Thoracic aorta (tissue), 2 donors: ENCODE measurements around the gene UBAP2. TPM values are rescaled to one million over a fixed set of nuclear protein-coding genes. Genes with fewer than 3 reads are reported as not detected.

Source experiments
- ATAC-seq: fragments of 150-250 bp; one replicate; pipeline ENCODE4 v1.8.0; 2017; ENCODE audit warnings: low read depth; ENCODE audit not compliant: insufficient number of reproducible peaks, low FRiP score
- DNase-seq: peaks from one replicate; pipeline ENCODE4 v3.0.0-alpha.2; 2020; ENCODE audit warnings: low spot score
- H3K27ac ChIP-seq, 2 donors: fragments of 200-600 bp; sonication (generic); 1 replicate in 1 of 2; 2 replicates in 1 of 2; pipeline ENCODE4 v1.5.1; 2016; ENCODE audit warnings: mild to moderate bottlenecking in 2 of 2, moderate library complexity in 2 of 2
- H3K27me3 ChIP-seq: fragments of 200-600 bp; sonication (generic); replicated peaks from 2 replicates; pipeline ENCODE4 v1.6.0; 2016; ENCODE audit warnings: mild to moderate bottlenecking; ENCODE audit not compliant: insufficient read depth
- H3K36me3 ChIP-seq: fragments of 200-600 bp; sonication (generic); one replicate; pipeline ENCODE4 v1.5.1; 2016
- H3K4me1 ChIP-seq, 2 donors: fragments of 200-600 bp; sonication (generic); 1 replicate in 1 of 2; 2 replicates in 1 of 2; pipeline versions ENCODE4 v1.5.1 to v1.6.0; 2016; ENCODE audit warnings: low read depth in 2 of 2, mild to moderate bottlenecking in 1 of 2; ENCODE audit not compliant: control insufficient read depth in 1 of 2
- H3K4me3 ChIP-seq: fragments of 200-600 bp; sonication (generic); 2 replicates; pipeline ENCODE4 v1.5.1; 2016; ENCODE audit warnings: mild to moderate bottlenecking
- H3K9me3 ChIP-seq: fragments of 200-600 bp; sonication (generic); 2 replicates; pipeline ENCODE4 v1.5.1; 2016
- total RNA-seq, 2 donors: library from RNA; depleted of rRNA; stranded (reverse); fragments of >200 nt; gene quantifications; one replicate each; pipeline versions ENCODE4 v1.1.0 to v1.2.3, GENCODE V29; 2016
- TF ChIP-seq, protein P1 (sequence below): fragments of 200-600 bp; sonication (generic); IDR thresholded peaks from one replicate; pipeline ENCODE4 v1.5.1; 2019; ENCODE audit warnings: antibody characterized with exemption

UBAP2 gene
- total RNA-seq, 2 donors from 2014 or later, result 21.3 to 29.9 TPM

DNA sequence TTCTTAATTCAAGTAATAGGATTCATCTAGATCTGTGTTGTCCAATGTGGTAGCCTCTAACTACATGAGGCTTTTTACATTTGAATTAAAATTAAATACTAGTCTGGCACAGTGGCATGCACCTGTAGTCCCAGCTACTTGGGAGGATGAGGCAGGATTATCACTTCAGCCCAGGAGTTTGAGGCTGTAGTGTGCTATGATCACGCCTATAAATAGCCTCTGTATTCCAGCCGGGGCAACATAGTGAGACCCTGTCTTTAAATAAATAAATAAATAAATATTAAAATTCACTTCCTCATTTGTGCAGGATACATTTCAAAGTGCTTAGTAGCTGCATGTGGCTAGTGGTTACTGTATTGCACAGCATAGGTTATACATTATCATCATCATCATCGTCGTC, 139.9 kb downstream of the UBAP2 start:
- TF ChIP-seq, protein P1, sequence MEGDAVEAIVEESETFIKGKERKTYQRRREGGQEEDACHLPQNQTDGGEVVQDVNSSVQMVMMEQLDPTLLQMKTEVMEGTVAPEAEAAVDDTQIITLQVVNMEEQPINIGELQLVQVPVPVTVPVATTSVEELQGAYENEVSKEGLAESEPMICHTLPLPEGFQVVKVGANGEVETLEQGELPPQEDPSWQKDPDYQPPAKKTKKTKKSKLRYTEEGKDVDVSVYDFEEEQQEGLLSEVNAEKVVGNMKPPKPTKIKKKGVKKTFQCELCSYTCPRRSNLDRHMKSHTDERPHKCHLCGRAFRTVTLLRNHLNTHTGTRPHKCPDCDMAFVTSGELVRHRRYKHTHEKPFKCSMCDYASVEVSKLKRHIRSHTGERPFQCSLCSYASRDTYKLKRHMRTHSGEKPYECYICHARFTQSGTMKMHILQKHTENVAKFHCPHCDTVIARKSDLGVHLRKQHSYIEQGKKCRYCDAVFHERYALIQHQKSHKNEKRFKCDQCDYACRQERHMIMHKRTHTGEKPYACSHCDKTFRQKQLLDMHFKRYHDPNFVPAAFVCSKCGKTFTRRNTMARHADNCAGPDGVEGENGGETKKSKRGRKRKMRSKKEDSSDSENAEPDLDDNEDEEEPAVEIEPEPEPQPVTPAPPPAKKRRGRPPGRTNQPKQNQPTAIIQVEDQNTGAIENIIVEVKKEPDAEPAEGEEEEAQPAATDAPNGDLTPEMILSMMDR, result no peak
- ATAC-seq, result no peak
- no peak overlapping the region for H3K4me3 ChIP-seq
- H3K4me1 ChIP-seq, result peaks cover 7 to 28% of the 10 kb centered on the region in 2 donors
- H3K27ac ChIP-seq, result no peak overlapping the region
- H3K9me3 ChIP-seq, result no peaks in the 10 kb centered on the region
- peaks cover 11% of the 10 kb centered on the region for H3K36me3 ChIP-seq
- no peaks in the 10 kb centered on the region for H3K27me3 ChIP-seq
- DNase-seq, result no peak

DNA sequence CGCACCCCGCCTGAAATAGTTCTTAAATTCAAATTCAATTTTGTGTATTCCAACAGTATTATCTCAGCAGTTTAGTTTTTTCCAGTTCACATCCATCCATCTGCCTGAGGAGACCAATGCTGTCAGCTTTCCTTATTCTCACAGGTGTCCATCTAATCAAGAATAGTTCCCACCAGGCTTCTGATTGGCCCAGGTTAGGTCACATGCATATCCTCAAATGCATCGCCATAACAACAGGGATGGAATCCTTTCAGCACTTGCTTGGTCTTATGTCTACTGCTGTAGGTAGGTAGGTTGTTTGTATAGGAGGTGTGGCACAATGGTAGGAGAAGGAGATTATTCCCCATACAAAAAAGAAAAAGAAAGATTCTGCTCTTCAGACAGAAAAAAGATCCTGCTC, 140.6 kb downstream of the UBAP2 start:
- no peak for DNase-seq
- ATAC-seq, result no peak
- TF ChIP-seq, protein P1, result no peak
- no peaks in the 10 kb centered on the region for H3K9me3 ChIP-seq
- no peaks in the 10 kb centered on the region for H3K27me3 ChIP-seq
- no peak overlapping the region for H3K4me3 ChIP-seq
- peaks cover 7 to 23% of the 10 kb centered on the region in 2 donors for H3K4me1 ChIP-seq
- no peak overlapping the region for H3K27ac ChIP-seq
- H3K36me3 ChIP-seq, result peaks cover 10% of the 10 kb centered on the region

DNA sequence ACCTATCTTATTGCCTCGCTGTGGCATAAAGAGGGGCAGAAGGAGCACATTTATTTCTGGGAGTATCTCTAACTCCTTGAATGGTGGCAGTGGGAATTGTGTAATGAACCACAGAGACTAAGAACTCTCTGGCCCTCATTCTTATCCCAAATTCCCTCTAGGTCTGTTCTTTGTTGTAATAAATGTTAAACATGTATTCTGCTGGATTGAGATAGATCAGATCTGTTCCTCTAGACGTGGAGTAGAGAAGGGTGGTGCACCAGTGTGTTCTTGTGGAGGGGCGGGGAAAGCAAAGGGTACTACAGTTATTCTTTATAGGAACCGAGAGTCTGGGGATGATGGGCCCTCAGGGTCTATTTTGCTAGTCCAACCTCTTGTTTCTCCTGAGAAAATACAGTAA, 141.3 kb downstream of the UBAP2 start:
- ATAC-seq (no peak), DNase-seq (no peak)
- no peak overlapping the region for H3K4me3 ChIP-seq
- H3K27ac ChIP-seq, result no peak overlapping the region
- TF ChIP-seq, protein P1, result no peak
- H3K4me1 ChIP-seq, result peaks cover 7 to 23% of the 10 kb centered on the region in 2 donors
- no peaks in the 10 kb centered on the region for H3K27me3 ChIP-seq
- no peaks in the 10 kb centered on the region for H3K9me3 ChIP-seq
- H3K36me3 ChIP-seq, result peaks cover 5% of the 10 kb centered on the region

DNA sequence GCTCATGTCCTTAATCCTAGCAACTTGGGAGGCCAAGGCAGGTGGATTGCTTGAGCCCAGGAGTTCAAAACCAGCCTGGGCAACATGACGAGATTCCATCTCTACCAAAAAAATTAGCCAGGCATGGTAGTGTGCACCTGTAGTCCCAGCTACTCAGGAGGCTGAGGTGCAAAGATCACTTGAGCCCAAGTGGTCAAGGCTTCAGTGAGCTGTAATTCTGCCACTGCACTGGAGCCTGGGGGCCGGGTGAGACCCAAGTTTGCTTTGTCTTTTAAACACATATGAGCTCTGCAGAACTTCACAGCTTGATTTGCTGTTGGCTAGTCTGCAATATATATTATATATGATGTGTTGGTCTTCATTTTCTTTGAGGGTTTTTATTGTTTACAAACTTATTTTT, 141.9 kb downstream of the UBAP2 start:
- TF ChIP-seq, protein P1, result no peak
- no peak for ATAC-seq

DNA sequence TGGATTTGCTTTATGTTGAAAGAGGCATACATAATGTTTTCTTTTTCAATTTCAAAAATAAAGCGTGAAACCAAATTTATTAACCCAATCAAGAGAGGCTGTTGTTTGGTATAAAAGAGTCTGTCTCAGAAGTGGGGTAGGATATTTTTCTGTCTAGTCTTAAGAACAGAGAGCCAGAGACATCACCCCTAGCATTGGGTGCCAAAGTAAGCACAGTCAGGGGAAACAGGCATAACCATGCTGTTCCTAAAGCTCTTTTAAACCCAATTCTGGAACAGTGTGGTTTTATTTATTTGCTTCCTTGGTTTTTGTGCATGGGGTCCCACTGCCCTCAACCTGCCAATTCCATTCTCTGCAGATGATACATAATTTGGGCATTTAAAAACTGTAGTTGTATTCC, 143.6 kb downstream of the UBAP2 start:
- Histone ChIP-seq H3K4me1 (peaks cover 7 to 23% of the 10 kb centered on the region in 2 donors), H3K4me3 (no peak overlapping the region), H3K36me3 (no peaks in the 10 kb centered on the region), H3K27me3 (no peaks in the 10 kb centered on the region), H3K27ac (no peak overlapping the region), H3K9me3 (no peaks in the 10 kb centered on the region)
- DNase-seq (no peak), ATAC-seq (no peak)
- TF ChIP-seq, protein P1, result no peak

More for the DNA sequence above, 141.9 kb downstream of the UBAP2 start:
- Histone ChIP-seq H3K27me3 (no peaks in the 10 kb centered on the region), H3K4me3 (no peak overlapping the region), H3K4me1 (peaks cover 7 to 23% of the 10 kb centered on the region in 2 donors), H3K9me3 (no peaks in the 10 kb centered on the region), H3K36me3 (peaks cover under 1% of the 10 kb centered on the region), H3K27ac (no peak overlapping the region)
- DNase-seq, result no peak
